Stomach (tissue), 9 donors: ENCODE results near the gene MZT2A. TPM values are rescaled to one million over a fixed set of nuclear protein-coding genes. Genes with fewer than 3 reads are reported as not detected.
"Not testable (repeated sequence)": the region's sequence is repeated elsewhere in the genome, so short reads cannot be mapped to it uniquely, and the experiment has no call there.

ENCODE experiments used
- DNase-seq, 2 donors: peaks; one replicate each; pipeline versions ENCODE4 v3.0.0 to v3.0.0-alpha.2; 2013 to 2019
- H3K27ac ChIP-seq, 5 donors: fragments of 200-600 bp in 4 of 5; sonication (generic) in 4 of 5; one replicate each; pipeline ENCODE4 v1.5.1; 2013 to 2019; ENCODE audit warnings: mild to moderate bottlenecking in 1 of 5, moderate library complexity in 1 of 5
- H3K27me3 ChIP-seq, 3 donors: fragments of 200-600 bp; sonication (generic); one replicate each; pipeline ENCODE4 v1.5.1; 2017 to 2019; ENCODE audit warnings: mixed run types in 1 of 3
- H3K36me3 ChIP-seq, 4 donors: fragments of 200-600 bp; sonication (generic); 1 replicate in 3 of 4; 2 replicates in 1 of 4; pipeline ENCODE4 v1.5.1; 2016 to 2019
- H3K4me1 ChIP-seq, 4 donors: fragments of 200-600 bp; sonication (generic); one replicate each; pipeline ENCODE4 v1.5.1; 2016 to 2019
- H3K4me3 ChIP-seq, 4 donors: fragments of 200-600 bp; sonication (generic) in 3 of 4; one replicate each; pipeline ENCODE4 v1.5.1; 2016 to 2019; ENCODE audit warnings: mild to moderate bottlenecking in 1 of 4
- H3K9me3 ChIP-seq, 4 donors: fragments of 200-600 bp; sonication (generic); one replicate each; pipeline ENCODE4 v1.5.1; 2016 to 2019
- CTCF ChIP-seq, 7 experiments: fragments of 450-650 bp in 4 of 7; fragments of 200-600 bp in 3 of 7; sonication (generic) in 3 of 7; IDR thresholded peaks; one replicate each; pipeline ENCODE4 v1.5.1; 2016 to 2019; ENCODE audit warnings: antibody characterized with exemption in 7 of 7, control low read depth in 2 of 7, mild to moderate bottlenecking in 1 of 7
- EP300 ChIP-seq: sonication (generic); formaldehyde crosslinking; IDR thresholded peaks from one replicate; pipeline ENCODE4 v1.6.1; 2017; ENCODE audit warnings: antibody characterized with exemption
- POLR2A ChIP-seq, 4 donors: fragments of 450-650 bp; IDR thresholded peaks; one replicate each; pipeline ENCODE4 v1.6.1; 2016; ENCODE audit warnings: antibody characterized with exemption in 4 of 4, control low read depth in 2 of 4, mild to moderate bottlenecking in 1 of 4, moderate library complexity in 1 of 4
- POLR2AphosphoS5 ChIP-seq, 3 donors: sonication (generic); formaldehyde crosslinking; IDR thresholded peaks; one replicate each; pipeline ENCODE4 v1.6.1; 2016; ENCODE audit warnings: antibody characterized with exemption in 3 of 3
- WGBS, 5 donors: extraction: QIAGEN DNeasy Blood & Tissue Kit in 3 of 5; methylation state at CpG; one replicate each; pipeline versions ENCODE4 v1.1.5 to v1.1.7; 2013 to 2018; 5-methylcytosine and 5-hydroxymethylcytosine counted together
- intact Hi-C: fragments of 100-400 bp; cut with DNase I; formaldehyde crosslinking; loops from one replicate; pipeline ENCODE4 v1.15.1; 2023; ENCODE audit warnings: low total_unique reads
- polyA plus RNA-seq, 3 donors: library from polyadenylated mRNA; stranded (reverse); fragments of 200-250 nt; gene quantifications; one replicate each; pipeline ENCODE4 v1.2.3, GENCODE V29; 2013
- total RNA-seq, 5 donors: library from RNA; depleted of rRNA; stranded (reverse); fragments of >200 nt; gene quantifications; one replicate each; pipeline versions ENCODE4 v1.1.0 to v1.2.3, GENCODE V29; 2014 to 2016
- donor health status: healthy with polysubstance abuse.
- donor health status: Bipolar disorder and iron deficiency.
- donor health status: healthy.

MZT2A gene
- total and polyA plus RNA-seq, 8 donors = 11.6 to 231 (median 123) TPM; not detected in 1

GRCh38 chr2:131509615-131510014, 17.4 kb upstream of the MZT2A start:
- Histone ChIP-seq H3K4me3 (no peak overlapping the region), H3K27me3 (no peaks in the 10 kb centered on the region), H3K27ac (no peak overlapping the region), H3K9me3 (no peaks in the 10 kb centered on the region), H3K4me1 (no peaks in the 10 kb centered on the region), H3K36me3 (peaks cover 17 to 98% (median 96%) of the 10 kb centered on the region in 4 donors)
- no peak for TF ChIP-seq CTCF (IDR thresholded peaks at IDR 0.05)
- no peak for TF ChIP-seq EP300
- no peak for TF ChIP-seq POLR2A (IDR thresholded peaks at IDR 0.05)
- no peak for TF ChIP-seq POLR2AphosphoS5 (IDR thresholded peaks at IDR 0.05)
- WGBS, 5 donors = 74 to 90% (median 83%) methylated on average over 6 to 9 of the region's 9 CpGs
- intact Hi-C loops = no loop called here
- no peak for DNase-seq

GRCh38 chr2:131504082-131504750, 12.0 kb upstream of the MZT2A start:
- peaks cover 26 to 100% (median 99%) of the 10 kb centered on the region in 4 donors for H3K36me3 ChIP-seq
- WGBS, 5 donors = 77 to 91% (median 85%) methylated on average over 6 to 7 of the region's 7 CpGs
- DNase-seq, intact Hi-C loops, H3K27ac ChIP-seq, H3K27me3 ChIP-seq, H3K4me1 ChIP-seq, H3K4me3 ChIP-seq, H3K9me3 ChIP-seq: not testable (repeated sequence)

GRCh38 chr2:131503587-131503986, 11.4 kb upstream of the MZT2A start:
- H3K4me1 ChIP-seq, intact Hi-C loops, H3K4me3 ChIP-seq, H3K27me3 ChIP-seq, H3K9me3 ChIP-seq, DNase-seq, H3K27ac ChIP-seq: not testable (repeated sequence)
- 91 to 98% (median 97%) methylated on average over 4 of the region's 4 CpGs for WGBS, 5 donors
- peaks cover 22 to 100% (median 98%) of the 10 kb centered on the region in 4 donors for H3K36me3 ChIP-seq

GRCh38 chr2:131498321-131498973, 6.2 kb upstream of the MZT2A start:
- H3K4me3 ChIP-seq, H3K27me3 ChIP-seq, DNase-seq, intact Hi-C loops, H3K9me3 ChIP-seq, H3K27ac ChIP-seq: not testable (repeated sequence)
- peaks cover 14 to 60% (median 56%) of the 10 kb centered on the region in 4 donors for H3K36me3 ChIP-seq
- WGBS, 5 donors = 50 to 71% (median 63%) methylated on average over 8 of the region's 8 CpGs
- peaks cover 8 to 28% (median 19%) of the 10 kb centered on the region in 4 donors for H3K4me1 ChIP-seq

- peaks cover 15 to 41% (median 30%) of the 10 kb centered on the region in 4 donors for H3K4me1 ChIP-seq
- H3K9me3 ChIP-seq, H3K4me3 ChIP-seq, intact Hi-C loops, DNase-seq, H3K27me3 ChIP-seq, H3K27ac ChIP-seq: not testable (repeated sequence)
- WGBS, 5 donors = 75 to 93% (median 83%) methylated on average over 1 of the region's 1 CpG
- H3K36me3 ChIP-seq = peaks cover 0 to 30% (median 27%) of the 10 kb centered on the region in 4 donors
Observed at GRCh38 chr2:131495506-131495905, 3.3 kb upstream of the MZT2A start.

GRCh38 chr2:131493199-131493968, 1.2 kb upstream of the MZT2A start:
- Histone ChIP-seq H3K27me3 (no peaks in the 10 kb centered on the region), H3K4me3 (peak overlapping the region; percentile 74 to 94 (median 86)), H3K9me3 (no peaks in the 10 kb centered on the region), H3K36me3 (peaks cover 0 to 11% (median 6%) of the 10 kb centered on the region in 4 donors), H3K4me1 (peaks cover 15 to 55% (median 36%) of the 10 kb centered on the region in 4 donors), H3K27ac (peak overlapping the region; percentile 89 to 95 (median 93))
- WGBS, 5 donors = 0 to 2% (median 1%) methylated on average over 30 to 40 of the region's 40 CpGs
- DNase-seq = no peak
- TF ChIP-seq POLR2AphosphoS5 (IDR thresholded peaks at IDR 0.05) = no peak
- TF ChIP-seq EP300 = no peak
- no peak for TF ChIP-seq POLR2A (IDR thresholded peaks at IDR 0.05)
- no peak for TF ChIP-seq CTCF (IDR thresholded peaks at IDR 0.05)
- intact Hi-C loops = no loop called here
